ENCODE data around the gene SAE1.

DNA sequence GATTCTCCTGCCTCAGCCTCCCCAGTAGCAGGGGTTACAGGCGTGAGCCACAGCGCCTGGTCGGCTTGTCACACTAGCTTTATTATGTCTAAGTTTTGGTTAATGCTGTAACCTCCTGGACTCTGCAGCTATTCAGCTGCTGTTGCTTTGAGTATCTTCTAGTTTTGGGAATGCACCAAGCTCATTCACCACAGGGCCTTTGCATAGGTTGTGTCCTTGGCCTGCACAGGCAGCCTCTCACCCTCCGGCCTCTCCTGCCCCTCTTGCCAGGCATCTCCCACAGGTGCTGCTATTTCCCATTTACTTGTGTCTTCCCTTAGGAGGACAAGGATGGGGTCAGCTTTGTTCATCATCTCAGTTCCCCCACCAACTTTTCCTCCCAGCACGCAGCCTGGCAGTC is 123.3 kb downstream of the SAE1 start:
- TF ChIP-seq CHD4 (IDR thresholded peaks at IDR 0.05; ENCODE audit: borderline replicate concordance) (no peak), POLR2A (IDR thresholded peaks at IDR 0.05; ENCODE audit: low read length) (no peak), CEBPB (IDR thresholded peaks at IDR 0.05) (no peak), EP300 (IDR thresholded peaks at IDR 0.05) (no peak), SREBF2 (IDR thresholded peaks at IDR 0.05) (no peak)
- TF ChIP-seq, protein P1, sequence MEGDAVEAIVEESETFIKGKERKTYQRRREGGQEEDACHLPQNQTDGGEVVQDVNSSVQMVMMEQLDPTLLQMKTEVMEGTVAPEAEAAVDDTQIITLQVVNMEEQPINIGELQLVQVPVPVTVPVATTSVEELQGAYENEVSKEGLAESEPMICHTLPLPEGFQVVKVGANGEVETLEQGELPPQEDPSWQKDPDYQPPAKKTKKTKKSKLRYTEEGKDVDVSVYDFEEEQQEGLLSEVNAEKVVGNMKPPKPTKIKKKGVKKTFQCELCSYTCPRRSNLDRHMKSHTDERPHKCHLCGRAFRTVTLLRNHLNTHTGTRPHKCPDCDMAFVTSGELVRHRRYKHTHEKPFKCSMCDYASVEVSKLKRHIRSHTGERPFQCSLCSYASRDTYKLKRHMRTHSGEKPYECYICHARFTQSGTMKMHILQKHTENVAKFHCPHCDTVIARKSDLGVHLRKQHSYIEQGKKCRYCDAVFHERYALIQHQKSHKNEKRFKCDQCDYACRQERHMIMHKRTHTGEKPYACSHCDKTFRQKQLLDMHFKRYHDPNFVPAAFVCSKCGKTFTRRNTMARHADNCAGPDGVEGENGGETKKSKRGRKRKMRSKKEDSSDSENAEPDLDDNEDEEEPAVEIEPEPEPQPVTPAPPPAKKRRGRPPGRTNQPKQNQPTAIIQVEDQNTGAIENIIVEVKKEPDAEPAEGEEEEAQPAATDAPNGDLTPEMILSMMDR (IDR thresholded peaks at IDR 0.05), result no peak
